8988T (cell line): ENCODE data around the gene TRAPPC11.

Experiments used
- DNase-seq: peaks from one replicate; pipeline ENCODE4 v3.0.0; 2011

The TRAPPC11 gene

GRCh38 chr4:183760326-183760725, 101.2 kb downstream of the TRAPPC11 start:
- no peak for DNase-seq
